ENCODE measurements around the gene AP2M1. TPM values are rescaled to one million over a fixed set of nuclear protein-coding genes. Genes with fewer than 3 reads are reported as not detected.

The AP2M1 gene
- total and polyA plus RNA-seq, 2 donors (not counting 3 experiments of a cell fraction or from before 2014, with no cell fraction given): 431 to 602 TPM

DNA sequence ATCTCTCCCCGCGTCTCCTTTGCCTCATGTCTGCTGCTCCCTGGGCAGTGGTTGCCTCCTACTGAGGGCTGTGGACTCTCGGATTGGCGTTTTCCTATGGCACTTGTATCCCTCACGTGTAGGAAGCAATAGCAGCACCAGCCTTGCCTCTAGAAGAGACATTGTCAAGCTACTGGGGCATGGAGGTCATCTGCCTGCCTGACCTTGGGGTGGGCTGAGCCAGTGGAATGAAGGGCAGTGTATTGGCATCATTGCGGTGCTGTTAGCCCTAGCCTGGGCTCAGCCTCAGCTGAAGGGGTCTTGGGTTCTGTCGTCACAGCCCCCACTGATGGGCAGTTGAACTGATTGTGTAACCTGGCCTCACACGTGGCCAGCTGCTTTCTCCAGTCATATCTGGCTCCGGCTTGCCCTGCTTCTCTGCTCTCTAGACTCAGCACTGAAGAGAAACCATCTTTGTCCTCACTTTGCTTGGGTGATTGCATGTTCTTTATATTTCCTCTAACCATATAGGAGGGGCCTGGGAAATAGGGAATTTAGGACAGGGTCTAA, 19.4 kb downstream of the AP2M1 start:
- Histone ChIP-seq H2AFZ (ENCODE audit: low read depth, low read length) (no peak overlapping the region), H4K20me1 (replicated peaks; ENCODE audit: control insufficient read depth, extremely low read depth, insufficient read depth, low read length) (no peaks in the 10 kb centered on the region), H3K27ac (ENCODE audit: insufficient read depth, low read depth, low read length) (no peak overlapping the region), H3K79me2 (ENCODE audit: control insufficient read depth, insufficient read depth, low read length) (no peaks in the 10 kb centered on the region), H3K36me3 (ENCODE audit: control insufficient read depth in 2 of 2, extremely low read depth in 1 of 2, insufficient read depth in 2 of 2, low read length in 2 of 2) (peaks cover 8 to 34% of the 10 kb centered on the region in 2 experiments), H3K9me3 (replicated peaks; ENCODE audit: control insufficient read depth, insufficient read depth, low read length) (no peaks in the 10 kb centered on the region), H3K4me3 (replicated peaks in 1 of 3; ENCODE audit: insufficient read depth in 1 of 3, low read depth in 1 of 3, low read length in 3 of 3) (no peak overlapping the region), H3K9ac (replicated peaks; ENCODE audit: extremely low read depth, insufficient read depth, low read length) (no peak overlapping the region), H3K27me3 (ENCODE audit: control insufficient read depth in 2 of 2, insufficient read depth in 2 of 2, low read length in 2 of 2) (no peaks in the 10 kb centered on the region), H3K9me1 (replicated peaks; ENCODE audit: control insufficient read depth, extremely low read depth, insufficient read depth, low read length) (no peaks in the 10 kb centered on the region), H3K4me1 (ENCODE audit: control insufficient read depth, extremely low read depth, insufficient read depth, low read length) (no peaks in the 10 kb centered on the region), H3K4me2 (ENCODE audit: insufficient read depth, low read length) (no peak overlapping the region)
- CTCF ChIA-PET: interaction anchor here (4.4 kb wide), 1 partner anchor 33 kb away, joined by 19 read pairs; no protein-coding TSS in a partner anchor
- BruUV-seq (replicated peaks): no TSS peak
- TF ChIP-seq, protein P1, sequence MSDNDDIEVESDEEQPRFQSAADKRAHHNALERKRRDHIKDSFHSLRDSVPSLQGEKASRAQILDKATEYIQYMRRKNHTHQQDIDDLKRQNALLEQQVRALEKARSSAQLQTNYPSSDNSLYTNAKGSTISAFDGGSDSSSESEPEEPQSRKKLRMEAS (IDR thresholded peaks at IDR 0.05; ENCODE audit: insufficient read depth, insufficient read length): no peak
- TF ChIP-seq GATA2 (IDR thresholded peaks at IDR 0.05; ENCODE audit: insufficient read depth, insufficient read length, low read depth, low read length) (no peak), EZH2 (IDR thresholded peaks at IDR 0.05; ENCODE audit: borderline replicate concordance, low read depth, low read length, severe bottlenecking) (no peak), POLR2AphosphoS5 (IDR thresholded peaks at IDR 0.05; ENCODE audit: insufficient read depth, low read depth, low read length) (no peak), MYC (IDR thresholded peaks at IDR 0.05; ENCODE audit: low read depth, low read length) (no peak), FOS (IDR thresholded peaks at IDR 0.05; ENCODE audit: borderline replicate concordance, insufficient read depth, low read length) (no peak), JUN (IDR thresholded peaks at IDR 0.05; ENCODE audit: borderline replicate concordance, insufficient read depth, insufficient read length, low read depth) (no peak)
- TF ChIP-seq, protein P2, sequence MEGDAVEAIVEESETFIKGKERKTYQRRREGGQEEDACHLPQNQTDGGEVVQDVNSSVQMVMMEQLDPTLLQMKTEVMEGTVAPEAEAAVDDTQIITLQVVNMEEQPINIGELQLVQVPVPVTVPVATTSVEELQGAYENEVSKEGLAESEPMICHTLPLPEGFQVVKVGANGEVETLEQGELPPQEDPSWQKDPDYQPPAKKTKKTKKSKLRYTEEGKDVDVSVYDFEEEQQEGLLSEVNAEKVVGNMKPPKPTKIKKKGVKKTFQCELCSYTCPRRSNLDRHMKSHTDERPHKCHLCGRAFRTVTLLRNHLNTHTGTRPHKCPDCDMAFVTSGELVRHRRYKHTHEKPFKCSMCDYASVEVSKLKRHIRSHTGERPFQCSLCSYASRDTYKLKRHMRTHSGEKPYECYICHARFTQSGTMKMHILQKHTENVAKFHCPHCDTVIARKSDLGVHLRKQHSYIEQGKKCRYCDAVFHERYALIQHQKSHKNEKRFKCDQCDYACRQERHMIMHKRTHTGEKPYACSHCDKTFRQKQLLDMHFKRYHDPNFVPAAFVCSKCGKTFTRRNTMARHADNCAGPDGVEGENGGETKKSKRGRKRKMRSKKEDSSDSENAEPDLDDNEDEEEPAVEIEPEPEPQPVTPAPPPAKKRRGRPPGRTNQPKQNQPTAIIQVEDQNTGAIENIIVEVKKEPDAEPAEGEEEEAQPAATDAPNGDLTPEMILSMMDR (IDR thresholded peaks at IDR 0.05; ENCODE audit: extremely low read depth in 1 of 2, insufficient read depth in 1 of 2, low read depth in 1 of 2, low read length in 2 of 2): no peak
- intact Hi-C loops (cut with micrococcal nuclease): no loop called here
- POLR2A ChIA-PET: no interaction called here
- DNase-seq (ENCODE audit: low read depth, low spot score) (no peak), FAIRE-seq (no peak)
- dilution Hi-C loops (cut with MboI; ENCODE audit: extremely low pct_ligation_motif_present, low sequenced_read_pairs): no loop called here

Measured in endothelial cell of umbilical vein (primary cell).